Nucleus accumbens (tissue), 56 donors: Measurements from ENCODE around the gene MYO1H.

Source experiments
- DNase-seq, 56 donors: peaks; one replicate each; lab custom pipeline; 2025; lab: John Stamatoyannopoulos, UW

The MYO1H gene

GRCh38 chr12:109483346-109483745 is 135.6 kb downstream of the MYO1H start:
- DNase-seq = no peak

- no peak for DNase-seq
These were observed 137.5 kb downstream of the MYO1H start for GRCh38 chr12:109485201-109485600.

- DNase-seq = no peak
These were observed 139.7 kb downstream of the MYO1H start for GRCh38 chr12:109487181-109488050.

DNA sequence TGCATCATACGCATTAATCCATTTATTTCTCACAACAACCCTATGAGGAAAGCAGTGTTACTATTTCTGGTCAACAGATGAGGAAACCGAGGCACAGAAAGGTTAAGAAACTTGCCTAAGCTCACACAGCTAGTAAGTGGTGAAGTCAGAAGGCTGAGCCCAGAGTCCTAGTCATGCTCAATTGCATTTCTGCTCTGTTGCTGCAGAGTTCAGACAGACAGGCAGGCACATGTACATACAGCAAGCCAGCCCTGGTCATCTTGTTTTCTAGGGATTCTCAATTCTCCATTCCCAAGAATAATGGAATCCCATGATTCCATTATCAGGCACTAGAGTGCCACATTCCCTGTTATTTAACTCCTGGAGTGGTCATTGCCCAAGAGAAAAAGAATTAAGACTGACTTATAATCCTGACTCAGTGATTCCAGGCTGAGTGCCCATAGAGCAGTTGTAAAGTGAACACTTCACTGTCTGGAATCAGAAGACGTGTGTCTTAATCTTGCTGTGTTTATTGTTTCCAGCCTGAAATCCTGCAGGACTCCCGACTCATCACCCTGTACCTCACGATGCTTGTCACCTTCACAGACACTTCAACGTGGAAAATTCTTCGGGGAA is 140.5 kb downstream of the MYO1H start:
- no peak for DNase-seq

GRCh38 chr12:109489016-109489954 is 141.6 kb downstream of the MYO1H start:
- no peak for DNase-seq

DNA sequence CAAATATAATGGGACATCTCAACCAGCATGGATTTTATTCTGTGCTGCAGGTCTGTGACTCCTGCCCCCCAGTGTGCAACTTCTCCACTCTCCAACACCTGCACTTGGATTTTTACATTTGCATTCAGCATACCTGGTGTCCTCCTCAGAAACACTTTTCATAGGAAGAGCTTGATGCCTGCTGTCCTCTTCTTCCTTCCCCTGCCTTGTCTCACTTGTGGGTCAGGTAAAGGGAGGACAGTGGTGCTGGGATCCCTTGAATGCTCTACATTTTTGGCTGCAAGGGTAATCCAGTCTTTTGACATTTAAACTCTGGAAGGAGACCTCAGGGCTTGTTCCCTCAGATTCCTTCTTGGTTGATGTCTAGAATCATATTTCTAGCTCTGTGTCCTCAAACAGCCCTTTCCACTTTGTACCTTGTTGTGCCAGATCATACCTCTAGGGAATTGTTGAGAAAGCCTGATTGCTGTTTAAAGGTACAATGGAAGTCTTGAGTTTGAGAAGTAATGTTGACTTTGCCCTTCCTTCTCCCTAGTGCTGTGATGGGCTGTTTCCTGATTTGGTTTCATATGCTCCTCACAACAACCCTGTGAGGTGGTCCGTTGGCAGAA is 142.4 kb downstream of the MYO1H start:
- no peak for DNase-seq

DNA sequence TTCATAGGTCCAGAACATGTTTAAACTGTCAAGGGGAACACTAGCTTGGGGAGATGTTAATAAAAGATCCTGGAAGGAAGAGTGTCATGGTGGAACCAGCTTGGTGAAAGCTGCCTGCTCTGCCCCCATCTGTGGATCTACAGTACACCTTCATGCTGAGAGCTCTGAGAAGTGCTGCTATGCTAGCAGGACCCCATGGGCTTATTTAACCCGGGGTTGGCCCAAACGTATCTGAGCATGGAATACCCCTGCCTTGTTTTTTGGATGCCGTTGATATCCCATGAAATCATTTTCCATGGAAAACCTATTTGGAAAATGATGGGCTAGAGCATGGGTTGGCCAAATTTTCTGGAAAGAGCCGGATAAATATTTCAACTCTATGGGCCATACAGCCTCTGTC is 144.0 kb downstream of the MYO1H start:
- no peak for DNase-seq

DNA sequence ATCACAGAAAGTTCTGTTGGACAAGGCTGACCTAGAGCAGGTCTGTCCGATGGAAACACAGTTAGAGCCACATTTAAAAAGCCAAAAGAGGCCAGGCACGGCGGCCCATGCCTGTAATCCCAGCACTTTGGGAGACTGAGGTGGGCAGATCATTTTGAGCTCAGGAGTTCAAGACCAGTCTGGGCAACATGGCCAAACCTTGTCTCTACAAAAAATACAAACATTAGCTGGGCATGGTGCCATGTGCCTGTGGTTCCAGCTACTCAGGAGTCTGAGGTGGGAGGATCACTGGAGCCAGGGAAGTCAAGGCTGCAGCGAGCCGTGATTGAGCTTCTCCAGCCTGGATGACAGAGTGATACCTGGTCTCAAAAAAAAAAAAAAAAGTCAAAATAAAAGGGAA is 144.7 kb downstream of the MYO1H start:
- DNase-seq = no peak

- DNase-seq = no peak
These were observed 145.4 kb downstream of the MYO1H start for GRCh38 chr12:109493090-109493489.

DNA sequence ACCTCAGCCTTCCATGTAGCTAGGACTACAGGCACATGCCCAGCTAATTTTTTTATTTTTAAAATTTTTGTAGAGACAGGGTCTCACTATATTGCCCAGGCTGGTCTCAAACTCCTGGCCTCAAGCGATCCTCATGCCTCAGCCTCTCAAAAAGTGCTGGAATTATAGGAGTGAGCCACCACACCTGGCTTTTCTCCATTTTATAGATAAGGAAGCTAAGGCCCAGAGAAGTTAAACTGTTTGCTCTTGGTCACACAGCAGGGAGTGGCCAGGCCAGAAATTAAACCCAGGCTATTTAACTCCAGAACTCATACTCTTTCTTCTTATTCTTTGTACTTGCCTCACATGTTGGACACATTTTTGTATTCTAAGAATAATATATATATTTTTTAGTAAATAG is 146.2 kb downstream of the MYO1H start:
- DNase-seq = no peak

- DNase-seq = no peak
These were observed 146.7 kb downstream of the MYO1H start for GRCh38 chr12:109494348-109494881.

- DNase-seq = no peak
These were observed 147.3 kb downstream of the MYO1H start for GRCh38 chr12:109495012-109495411.

GRCh38 chr12:109496306-109496705 is 148.6 kb downstream of the MYO1H start:
- no peak for DNase-seq

- no peak for DNase-seq
These were observed 150.0 kb downstream of the MYO1H start for GRCh38 chr12:109497675-109498074.
